Ovary (tissue), 3 donors: ENCODE results near the gene STARD5.

Source experiments
- CTCF ChIP-seq, 3 donors: fragments of 450-650 bp in 2 of 3; fragments of 200-600 bp in 1 of 3; IDR thresholded peaks; one replicate each; pipeline versions ENCODE4 v1.5.1 to v1.8.0; 2016 to 2022; ENCODE audit warnings: antibody characterized with exemption in 3 of 3, mild to moderate bottlenecking in 1 of 3
- EP300 ChIP-seq: sonication (generic); formaldehyde crosslinking; IDR thresholded peaks from one replicate; pipeline ENCODE4 v1.6.1; 2017; ENCODE audit warnings: antibody characterized with exemption
- POLR2A ChIP-seq: fragments of 450-650 bp; IDR thresholded peaks from one replicate; pipeline ENCODE4 v1.6.1; 2017; ENCODE audit warnings: antibody characterized with exemption, mild to moderate bottlenecking, moderate library complexity
- donor health status: DM: no; HTN: no; CAD: no.

DNA sequence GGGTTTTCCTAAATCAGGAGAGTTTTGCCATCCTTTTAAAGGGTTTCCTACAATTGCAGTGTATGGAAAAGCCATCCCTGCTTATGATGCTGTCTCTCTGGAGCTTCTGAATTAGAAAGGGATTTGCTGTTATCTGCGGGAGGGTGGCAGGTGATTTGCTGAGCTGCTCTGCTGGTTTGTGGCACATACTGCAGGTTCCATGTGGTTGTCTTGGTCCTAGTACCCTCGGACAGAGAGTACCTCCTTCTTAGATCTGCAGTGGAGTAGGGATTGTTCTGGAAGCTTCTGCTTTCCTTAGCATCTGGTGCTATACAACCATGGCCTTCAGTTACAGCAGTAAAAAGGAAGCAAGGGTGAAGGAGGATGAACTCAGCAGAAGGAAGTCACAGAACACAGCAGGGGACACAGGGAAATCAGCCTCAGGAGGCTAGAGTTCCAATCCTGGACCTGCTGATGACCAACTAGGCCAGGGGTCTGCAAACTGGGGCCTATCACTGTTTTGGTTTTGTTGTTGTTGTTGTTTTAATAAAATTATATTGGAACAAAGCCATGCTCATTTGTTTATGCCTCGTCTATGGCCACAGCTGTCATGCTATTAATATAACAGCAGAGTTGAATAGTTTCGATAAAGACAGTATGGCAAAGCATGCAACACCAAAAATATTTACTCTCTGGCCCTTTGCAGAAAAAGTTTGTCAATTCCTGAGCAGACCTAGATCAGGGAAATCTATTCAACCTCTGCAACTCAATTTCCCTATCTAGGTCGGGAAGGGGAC, 39.5 kb downstream of the STARD5 start:
- no peak for TF ChIP-seq POLR2A
- TF ChIP-seq CTCF (IDR thresholded peaks at IDR 0.05): no peak
- TF ChIP-seq EP300: no peak
